ENCODE results near the gene HSP90AB1. TPM values are rescaled to one million over a fixed set of nuclear protein-coding genes. Genes with fewer than 3 reads are reported as not detected.

HSP90AB1 gene
- total RNA-seq, 1 donor from 2014 or later = 1,214 TPM

DNA sequence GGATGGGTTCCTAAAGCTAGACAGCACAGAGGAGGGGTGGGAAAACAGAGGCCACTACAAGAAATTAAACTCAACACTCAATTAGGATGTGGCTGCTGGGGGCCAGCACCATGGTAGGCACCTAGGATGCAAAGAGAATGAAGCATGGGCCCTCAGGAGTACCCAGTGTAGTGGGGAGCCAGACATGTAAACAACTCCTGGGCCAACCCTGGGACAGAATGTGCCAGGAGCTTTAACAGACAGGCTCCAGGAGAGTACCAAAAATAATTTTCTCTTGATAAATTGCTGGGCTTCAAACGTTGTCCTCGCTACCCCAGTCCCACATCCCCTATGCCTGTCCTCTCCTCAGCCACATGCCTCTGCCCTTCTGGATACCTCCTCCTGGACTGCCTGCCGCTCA lies 25.0 kb downstream of the HSP90AB1 start:
- H3K9me3 Mint-ChIP-seq (ENCODE audit: low read depth) = no peaks in the 10 kb centered on the region
- peaks cover 5% of the 10 kb centered on the region for H3K36me3 Mint-ChIP-seq (ENCODE audit: insufficient read depth)
- H3K4me1 Mint-ChIP-seq (ENCODE audit: low read depth) = peaks cover 2% of the 10 kb centered on the region
- peaks cover 48% of the 10 kb centered on the region for H3K27me3 Mint-ChIP-seq
- peak overlapping the region; percentile 26 for H3K4me3 Mint-ChIP-seq (ENCODE audit: low read depth)
- DNase-seq (ENCODE audit: low spot score, unreplicated experiment) = no peak
- no peak overlapping the region for H3K27ac Mint-ChIP-seq
- TF ChIP-seq CTCF (IDR thresholded peaks at IDR 0.05; ENCODE audit: unreplicated experiment) = no peak

GRCh38 chr6:44272529-44272928 lies 25.6 kb downstream of the HSP90AB1 start:
- Mint-ChIP-seq H3K4me1 (ENCODE audit: low read depth) (peaks cover 2% of the 10 kb centered on the region), H3K27me3 (peaks cover 51% of the 10 kb centered on the region), H3K4me3 (ENCODE audit: low read depth) (no peak overlapping the region), H3K9me3 (ENCODE audit: low read depth) (no peaks in the 10 kb centered on the region), H3K36me3 (ENCODE audit: insufficient read depth) (peaks cover 5% of the 10 kb centered on the region), H3K27ac (no peak overlapping the region)
- no peak for DNase-seq (ENCODE audit: low spot score, unreplicated experiment)
- no peak for TF ChIP-seq CTCF (IDR thresholded peaks at IDR 0.05; ENCODE audit: unreplicated experiment)

- TF ChIP-seq CTCF (IDR thresholded peaks at IDR 0.05; ENCODE audit: unreplicated experiment) = no peak
- no peak overlapping the region for H3K27ac Mint-ChIP-seq
- H3K9me3 Mint-ChIP-seq (ENCODE audit: low read depth) = no peaks in the 10 kb centered on the region
- peaks cover 2% of the 10 kb centered on the region for H3K4me1 Mint-ChIP-seq (ENCODE audit: low read depth)
- DNase-seq (ENCODE audit: low spot score, unreplicated experiment) = no peak
- H3K36me3 Mint-ChIP-seq (ENCODE audit: insufficient read depth) = peaks cover 5% of the 10 kb centered on the region
- H3K27me3 Mint-ChIP-seq = peaks cover 53% of the 10 kb centered on the region
- no peak overlapping the region for H3K4me3 Mint-ChIP-seq (ENCODE audit: low read depth)
These were observed 26.2 kb downstream of the HSP90AB1 start for GRCh38 chr6:44272999-44273566.

- peaks cover 55% of the 10 kb centered on the region for H3K27me3 Mint-ChIP-seq
- DNase-seq (ENCODE audit: low spot score, unreplicated experiment) = no peak
- H3K36me3 Mint-ChIP-seq (ENCODE audit: insufficient read depth) = peaks cover 5% of the 10 kb centered on the region
- no peak for TF ChIP-seq CTCF (IDR thresholded peaks at IDR 0.05; ENCODE audit: unreplicated experiment)
- H3K27ac Mint-ChIP-seq = no peak overlapping the region
- peaks cover 2% of the 10 kb centered on the region for H3K4me1 Mint-ChIP-seq (ENCODE audit: low read depth)
- H3K9me3 Mint-ChIP-seq (ENCODE audit: low read depth) = no peaks in the 10 kb centered on the region
- H3K4me3 Mint-ChIP-seq (ENCODE audit: low read depth) = no peak overlapping the region
These were observed 26.7 kb downstream of the HSP90AB1 start for GRCh38 chr6:44273617-44274016.

DNA sequence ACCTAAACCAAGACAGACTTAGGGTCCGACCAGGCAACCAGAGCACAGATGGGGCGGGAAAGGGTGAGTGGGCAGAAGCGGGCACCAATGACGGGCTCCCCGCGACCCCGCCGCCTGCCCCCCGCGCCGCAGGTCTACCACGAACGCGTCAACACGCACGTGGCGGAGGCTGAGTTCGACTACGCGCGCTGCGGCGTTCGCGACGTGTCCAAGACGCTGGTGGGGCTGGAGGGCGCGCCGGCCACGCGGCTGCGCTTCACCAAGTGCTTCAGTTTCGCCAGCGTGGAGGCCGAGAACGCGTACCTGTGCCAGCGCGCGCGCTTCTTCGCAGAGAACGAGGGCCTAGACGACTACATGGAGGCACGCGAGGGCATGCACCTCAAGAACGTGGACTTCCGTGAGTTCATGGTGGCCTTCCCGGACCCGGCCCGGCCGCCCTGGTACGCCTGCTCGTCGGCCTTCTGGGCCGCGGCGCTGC lies 28.4 kb downstream of the HSP90AB1 start:
- no peak for DNase-seq (ENCODE audit: low spot score, unreplicated experiment)
- Mint-ChIP-seq H3K27me3 (peaks cover 57% of the 10 kb centered on the region), H3K27ac (no peak overlapping the region), H3K9me3 (ENCODE audit: low read depth) (no peaks in the 10 kb centered on the region), H3K4me1 (ENCODE audit: low read depth) (peaks cover 2% of the 10 kb centered on the region), H3K4me3 (ENCODE audit: low read depth) (no peak overlapping the region), H3K36me3 (ENCODE audit: insufficient read depth) (peaks cover 5% of the 10 kb centered on the region)
- no peak for TF ChIP-seq CTCF (IDR thresholded peaks at IDR 0.05; ENCODE audit: unreplicated experiment)
